ENCODE data around the gene CKS1B.
A peak's percentile ranks its signal among the peaks of the same experiment; 100 is the strongest.

The CKS1B gene

GRCh38 chr1:155001675-155002463 lies 27.4 kb downstream of the CKS1B start:
- Histone ChIP-seq H3K9me3 (ENCODE audit: control insufficient read depth, low read length) (no peaks in the 10 kb centered on the region), H3K4me3 (ENCODE audit: insufficient read depth, low read depth, low read length, poor library complexity, severe bottlenecking) (peak overlapping the region; percentile 87), H3K27me3 (replicated peaks; ENCODE audit: control insufficient read depth, insufficient read depth, low read length, poor library complexity, severe bottlenecking) (no peaks in the 10 kb centered on the region), H3K27ac (ENCODE audit: insufficient read depth, low read length, poor library complexity, severe bottlenecking) (peak overlapping the region; percentile 98), H3K36me3 (ENCODE audit: control insufficient read depth, insufficient read depth, low read length) (no peaks in the 10 kb centered on the region), H3K4me1 (ENCODE audit: control insufficient read depth, insufficient read depth, low read length, poor library complexity, severe bottlenecking) (peaks cover 53% of the 10 kb centered on the region)
- peak; percentile 91 to 97 (median 95) for DNase-seq

GRCh38 chr1:155002464-155003226 lies 28.2 kb downstream of the CKS1B start, which contains the start of gene ZBTB7B:
Gene ZBTB7B (plus strand): TSS chr1:155002802. CDS start chr1:155014661, 11,859 bp downstream.
- Histone ChIP-seq H3K27ac (ENCODE audit: insufficient read depth, low read length, poor library complexity, severe bottlenecking) (peak within 1 kb of the TSS; percentile 98), H3K36me3 (ENCODE audit: control insufficient read depth, insufficient read depth, low read length) (no peaks in the 10 kb centered on the region), H3K27me3 (replicated peaks; ENCODE audit: control insufficient read depth, insufficient read depth, low read length, poor library complexity, severe bottlenecking) (no peaks in the 10 kb centered on the region), H3K4me1 (ENCODE audit: control insufficient read depth, insufficient read depth, low read length, poor library complexity, severe bottlenecking) (peaks cover 61% of the 10 kb centered on the region), H3K4me3 (ENCODE audit: insufficient read depth, low read depth, low read length, poor library complexity, severe bottlenecking) (peak within 1 kb of the TSS; percentile 87), H3K9me3 (ENCODE audit: control insufficient read depth, low read length) (no peaks in the 10 kb centered on the region)
- DNase-seq: no peak

- DNase-seq: no peak
- Histone ChIP-seq H3K36me3 (ENCODE audit: control insufficient read depth, insufficient read depth, low read length) (no peaks in the 10 kb centered on the region), H3K4me3 (ENCODE audit: insufficient read depth, low read depth, low read length, poor library complexity, severe bottlenecking) (peak overlapping the region; percentile 83), H3K27ac (ENCODE audit: insufficient read depth, low read length, poor library complexity, severe bottlenecking) (peak overlapping the region; percentile 77), H3K9me3 (ENCODE audit: control insufficient read depth, low read length) (no peaks in the 10 kb centered on the region), H3K4me1 (ENCODE audit: control insufficient read depth, insufficient read depth, low read length, poor library complexity, severe bottlenecking) (peaks cover 68% of the 10 kb centered on the region), H3K27me3 (replicated peaks; ENCODE audit: control insufficient read depth, insufficient read depth, low read length, poor library complexity, severe bottlenecking) (no peaks in the 10 kb centered on the region)
Observed at GRCh38 chr1:155003227-155003765, 28.8 kb downstream of the CKS1B start.

- no peaks in the 10 kb centered on the region for H3K9me3 ChIP-seq (ENCODE audit: control insufficient read depth, low read length)
- H3K27me3 ChIP-seq (replicated peaks; ENCODE audit: control insufficient read depth, insufficient read depth, low read length, poor library complexity, severe bottlenecking): no peaks in the 10 kb centered on the region
- no peaks in the 10 kb centered on the region for H3K36me3 ChIP-seq (ENCODE audit: control insufficient read depth, insufficient read depth, low read length)
- no peak for DNase-seq
- peak overlapping the region; percentile 77 for H3K27ac ChIP-seq (ENCODE audit: insufficient read depth, low read length, poor library complexity, severe bottlenecking)
- H3K4me3 ChIP-seq (ENCODE audit: insufficient read depth, low read depth, low read length, poor library complexity, severe bottlenecking): peak overlapping the region; percentile 83
- H3K4me1 ChIP-seq (ENCODE audit: control insufficient read depth, insufficient read depth, low read length, poor library complexity, severe bottlenecking): peaks cover 70% of the 10 kb centered on the region
Observed at GRCh38 chr1:155003766-155004351, 29.4 kb downstream of the CKS1B start.

- Histone ChIP-seq H3K9me3 (ENCODE audit: control insufficient read depth, low read length) (no peaks in the 10 kb centered on the region), H3K4me3 (ENCODE audit: insufficient read depth, low read depth, low read length, poor library complexity, severe bottlenecking) (peak overlapping the region; percentile 83), H3K27me3 (replicated peaks; ENCODE audit: control insufficient read depth, insufficient read depth, low read length, poor library complexity, severe bottlenecking) (no peaks in the 10 kb centered on the region), H3K27ac (ENCODE audit: insufficient read depth, low read length, poor library complexity, severe bottlenecking) (peak overlapping the region; percentile 77), H3K36me3 (ENCODE audit: control insufficient read depth, insufficient read depth, low read length) (no peaks in the 10 kb centered on the region), H3K4me1 (ENCODE audit: control insufficient read depth, insufficient read depth, low read length, poor library complexity, severe bottlenecking) (peaks cover 67% of the 10 kb centered on the region)
- DNase-seq: no peak
Observed at GRCh38 chr1:155004352-155005075, 30.0 kb downstream of the CKS1B start.

- Histone ChIP-seq H3K27me3 (replicated peaks; ENCODE audit: control insufficient read depth, insufficient read depth, low read length, poor library complexity, severe bottlenecking) (no peaks in the 10 kb centered on the region), H3K4me3 (ENCODE audit: insufficient read depth, low read depth, low read length, poor library complexity, severe bottlenecking) (peak overlapping the region; percentile 83), H3K36me3 (ENCODE audit: control insufficient read depth, insufficient read depth, low read length) (no peaks in the 10 kb centered on the region), H3K27ac (ENCODE audit: insufficient read depth, low read length, poor library complexity, severe bottlenecking) (peak overlapping the region; percentile 77), H3K9me3 (ENCODE audit: control insufficient read depth, low read length) (no peaks in the 10 kb centered on the region), H3K4me1 (ENCODE audit: control insufficient read depth, insufficient read depth, low read length, poor library complexity, severe bottlenecking) (peaks cover 70% of the 10 kb centered on the region)
- DNase-seq: peak in 1 of 3 donors; percentile 34
Observed at GRCh38 chr1:155005076-155006011, 30.9 kb downstream of the CKS1B start.

- no peaks in the 10 kb centered on the region for H3K27me3 ChIP-seq (replicated peaks; ENCODE audit: control insufficient read depth, insufficient read depth, low read length, poor library complexity, severe bottlenecking)
- no peaks in the 10 kb centered on the region for H3K36me3 ChIP-seq (ENCODE audit: control insufficient read depth, insufficient read depth, low read length)
- H3K9me3 ChIP-seq (ENCODE audit: control insufficient read depth, low read length): no peaks in the 10 kb centered on the region
- peaks cover 75% of the 10 kb centered on the region for H3K4me1 ChIP-seq (ENCODE audit: control insufficient read depth, insufficient read depth, low read length, poor library complexity, severe bottlenecking)
- DNase-seq: no peak
- peak overlapping the region; percentile 77 for H3K27ac ChIP-seq (ENCODE audit: insufficient read depth, low read length, poor library complexity, severe bottlenecking)
- no peak overlapping the region for H3K4me3 ChIP-seq (ENCODE audit: insufficient read depth, low read depth, low read length, poor library complexity, severe bottlenecking)
Observed at GRCh38 chr1:155006601-155007101, 32.2 kb downstream of the CKS1B start.

GRCh38 chr1:155007251-155007828 lies 32.9 kb downstream of the CKS1B start:
- H3K4me3 ChIP-seq (ENCODE audit: insufficient read depth, low read depth, low read length, poor library complexity, severe bottlenecking): no peak overlapping the region

More at GRCh38 chr1:155007251-155007828, 32.9 kb downstream of the CKS1B start:
- Histone ChIP-seq H3K36me3 (ENCODE audit: control insufficient read depth, insufficient read depth, low read length) (no peaks in the 10 kb centered on the region), H3K27me3 (replicated peaks; ENCODE audit: control insufficient read depth, insufficient read depth, low read length, poor library complexity, severe bottlenecking) (no peaks in the 10 kb centered on the region), H3K9me3 (ENCODE audit: control insufficient read depth, low read length) (no peaks in the 10 kb centered on the region), H3K4me1 (ENCODE audit: control insufficient read depth, insufficient read depth, low read length, poor library complexity, severe bottlenecking) (peaks cover 79% of the 10 kb centered on the region), H3K27ac (ENCODE audit: insufficient read depth, low read length, poor library complexity, severe bottlenecking) (peak overlapping the region; percentile 77)
- no peak for DNase-seq

Measured in effector memory CD4-positive, alpha-beta T cell (primary cell).